HCT116 (cell line): ENCODE results near the gene ADARB1. TPM values are rescaled to one million over a fixed set of nuclear protein-coding genes. Genes with fewer than 3 reads are reported as not detected.

Experiments used
- ATAC-seq: fragments of 200-7000 bp; cut with Tn5 transposase; 2 replicates; pipeline ENCODE4 v1.9.1; 2020; ENCODE audit warnings: mild to moderate bottlenecking, moderate library complexity
- BruUV-seq: library from RNA; stranded (reverse); fragments of 400-500 nt; replicated peaks from 2 replicates; lab custom pipeline; 2021; lab: Mats Ljungman, UMichigan
- CTCF ChIA-PET: fragments of 300-600 bp; sonication (Branson Sonifier 250); formaldehyde crosslinking; loops from one replicate; lab custom pipeline; 2021; ENCODE audit warnings: antibody characterized with exemption; lab: Charles Lee
- POLR2A ChIA-PET: fragments of 300-600, 350-600 bp; sonication (Branson Sonifier 250); formaldehyde crosslinking; loops from one replicate; lab custom pipeline; 2021; ENCODE audit warnings: antibody characterized with exemption; lab: Charles Lee
- RAD21 ChIA-PET, 2 experiments: fragments of 300-600 bp; sonication (Branson Sonifier 250); formaldehyde crosslinking; loops; one replicate each; lab custom pipeline; 2023; ENCODE audit warnings: low total read pairs in 2 of 2; ENCODE audit not compliant: uncharacterized antibody in 2 of 2, unreplicated experiment in 2 of 2, low non-redundant PET in 1 of 2; lab: Charles Lee
- DNase-seq: peaks from one replicate; pipeline ENCODE4 v3.0.0-alpha.2; 2010; ENCODE audit warnings: low read depth, low spot score
- H2AFZ ChIP-seq: fragments of 200-600 bp; shearing (Covaris generic), sonication (generic); 2 replicates; pipeline ENCODE4 v1.6.1; 2017; ENCODE audit warnings: low read depth, mixed run types, mixed read lengths, antibody characterized with exemption, low read length; ENCODE audit not compliant: poor library complexity, severe bottlenecking
- H3K27ac ChIP-seq: 2 replicates; pipeline ENCODE4 v1.5.1; 2012; ENCODE audit warnings: low read depth, low read length
- H3K27me3 ChIP-seq: fragments of 200-600 bp; sonication (generic); 2 replicates; pipeline ENCODE4 v1.6.1; 2016; ENCODE audit warnings: mixed run types, low read length, mixed read lengths; ENCODE audit not compliant: insufficient read depth
- H3K36me3 ChIP-seq, 2 experiments: fragments of 200-500 bp in 1 of 2; fragments of 200-600 bp in 1 of 2; sonication (Bioruptor generic) in 1 of 2; sonication (generic) in 1 of 2; 2 replicates each; pipeline versions ENCODE4 v1.5.1 to v1.6.1; 2014 to 2016; ENCODE audit warnings: low read length in 2 of 2, inconsistent platforms in 1 of 2, mixed read lengths in 1 of 2, mixed run types in 1 of 2; ENCODE audit not compliant: insufficient read depth in 2 of 2, control insufficient read depth in 1 of 2
- H3K4me1 ChIP-seq, 2 experiments: fragments of 200-600 bp in 1 of 2; sonication (generic) in 1 of 2; 2 replicates each; pipeline versions ENCODE4 v1.5.1 to v1.6.1; 2012 to 2017; ENCODE audit warnings: low read length in 2 of 2, inconsistent platforms in 1 of 2, mild to moderate bottlenecking in 1 of 2, mixed read lengths in 1 of 2, mixed run types in 1 of 2, moderate library complexity in 1 of 2; ENCODE audit not compliant: insufficient read depth in 2 of 2, control insufficient read depth in 1 of 2
- H3K4me2 ChIP-seq: fragments of 200-600 bp; sonication (generic); 2 replicates; pipeline ENCODE4 v1.6.1; 2017; ENCODE audit warnings: mixed run types, low read length, mixed read lengths
- H3K4me3 ChIP-seq, 2 experiments: fragments of 200-600 bp in 1 of 2; sonication (generic) in 1 of 2; replicated peaks in 1 of 2; 2 replicates each; pipeline ENCODE4 v1.5.1; 2011 to 2016; ENCODE audit warnings: low read length in 2 of 2, control low read depth in 1 of 2, low read depth in 1 of 2, mild to moderate bottlenecking in 1 of 2, mixed read lengths in 1 of 2, mixed run types in 1 of 2
- H3K79me2 ChIP-seq: fragments of 200-600 bp; sonication (generic); 2 replicates; pipeline ENCODE4 v1.6.1; 2017; ENCODE audit warnings: mild to moderate bottlenecking, mixed run types, low read length, moderate library complexity, mixed read lengths; ENCODE audit not compliant: insufficient read depth
- H3K9ac ChIP-seq: fragments of 200-600 bp; sonication (generic); 2 replicates; pipeline ENCODE4 v1.6.1; 2016; ENCODE audit warnings: low read length, mixed read lengths
- H3K9me2 ChIP-seq: fragments of 200-600 bp; sonication (generic), shearing (Covaris generic); 2 replicates; pipeline ENCODE4 v1.6.1; 2017; ENCODE audit warnings: mixed run types, mild to moderate bottlenecking, moderate library complexity; ENCODE audit not compliant: insufficient read depth
- H3K9me3 ChIP-seq, 2 experiments: fragments of 200-500 bp in 1 of 2; fragments of 200-600 bp in 1 of 2; sonication (Bioruptor generic) in 1 of 2; sonication (generic) in 1 of 2; 2 replicates each; pipeline ENCODE4 v1.6.1; 2014 to 2017; ENCODE audit warnings: low read length in 2 of 2, mixed read lengths in 2 of 2, inconsistent platforms in 1 of 2, low read depth in 1 of 2, mild to moderate bottlenecking in 1 of 2, mixed run types in 1 of 2, moderate library complexity in 1 of 2; ENCODE audit not compliant: control insufficient read depth in 1 of 2, insufficient read depth in 1 of 2
- H4K20me1 ChIP-seq: fragments of 200-600 bp; sonication (generic), shearing (Covaris generic); 2 replicates; pipeline ENCODE4 v1.6.1; 2017; ENCODE audit warnings: mixed run types, mild to moderate bottlenecking, moderate library complexity; ENCODE audit not compliant: insufficient read depth
- CTCF ChIP-seq, 3 experiments: fragments of 200-600 bp in 1 of 3; sonication (generic) in 1 of 3; IDR thresholded peaks in 2 of 3; conservative IDR thresholded peaks in 1 of 3; 2 replicates each; pipeline ENCODE4 v1.5.1; 2012 to 2017; ENCODE audit warnings: low read depth in 2 of 3, low read length in 2 of 3, antibody characterized with exemption in 1 of 3, borderline replicate concordance in 1 of 3, control low read depth in 1 of 3, mild to moderate bottlenecking in 1 of 3, mixed read lengths in 1 of 3, mixed run types in 1 of 3, moderate library complexity in 1 of 3; ENCODE audit not compliant: insufficient read depth in 1 of 3
- FOSL1 ChIP-seq: IDR thresholded peaks from 2 replicates; pipeline ENCODE4 v1.6.1; 2012; ENCODE audit warnings: low read depth
- YY1 ChIP-seq: IDR thresholded peaks from 2 replicates; pipeline ENCODE4 v1.6.1; 2011; ENCODE audit warnings: low read length, low read depth, moderate library complexity, mild to moderate bottlenecking; ENCODE audit not compliant: insufficient replicate concordance; ENCODE audit errors: extremely low read depth
- intact Hi-C: fragments of 100-400 bp; cut with micrococcal nuclease; formaldehyde crosslinking; loops from 2 replicates; pipeline ENCODE4 v1.10.0; 2022
- total RNA-seq: library from RNA; stranded (reverse); gene quantifications from one replicate; pipeline ENCODE4 v1.2.1, GENCODE V29; 2021; ENCODE audit not compliant: unreplicated experiment

The ADARB1 gene
- total RNA-seq, 1 experiment from 2014 or later, result 13.5 TPM

GRCh38 chr21:45153358-45154318, 79.3 kb downstream of the ADARB1 start:
- DNase-seq, result no peak
- Histone ChIP-seq H2AFZ (no peak overlapping the region), H3K9ac (no peak overlapping the region), H4K20me1 (no peaks in the 10 kb centered on the region), H3K4me1 (peaks cover 8 to 9% of the 10 kb centered on the region in 2 experiments; a peak in 3 of 4 replicates), H3K36me3 (no peaks in the 10 kb centered on the region), H3K79me2 (no peaks in the 10 kb centered on the region), H3K27me3 (no peaks in the 10 kb centered on the region), H3K9me3 (no peaks in the 10 kb centered on the region), H3K9me2 (no peaks in the 10 kb centered on the region), H3K4me3 (no peak overlapping the region), H3K4me2 (no peak overlapping the region), H3K27ac (no peak overlapping the region)
- BruUV-seq, result no TSS peak
- CTCF ChIA-PET, result interaction anchor here (1.0 to 1.3 kb wide), 3 partner anchors 15 to 134 kb away, joined by 4 to 5 read pairs (median 4); partner anchors contain the start of gene POFUT2
- no peak for TF ChIP-seq FOSL1
- no peak for TF ChIP-seq CTCF (IDR thresholded peaks at IDR 0.05 in 2 of 3, conservative IDR thresholded peaks at IDR 0.05 in 1 of 3; ENCODE audit: borderline replicate concordance in 1 of 3, insufficient read depth in 1 of 3, low read depth in 2 of 3, low read length in 2 of 3)
- no peak for TF ChIP-seq YY1
- no peak for ATAC-seq
- POLR2A ChIA-PET, result no interaction called here
- RAD21 ChIA-PET, result no interaction called here
- intact Hi-C loops, result no loop called here
